HG02678 (cell line): Measurements from ENCODE around the gene ZNF646.

Source experiments
- ATAC-seq: cut with Tn5 transposase; IDR thresholded peaks from one replicate; pipeline ENCODE4 v1.9.1; 2021; ENCODE audit warnings: mild to moderate bottlenecking, moderate library complexity; ENCODE audit not compliant: unreplicated experiment

Gene ZNF646

GRCh38 chr16:31064882-31065461 lies 9.2 kb upstream of the ZNF646 start:
- ATAC-seq, result no peak

- ATAC-seq, result no peak
Observed at GRCh38 chr16:31067342-31067741, 6.9 kb upstream of the ZNF646 start.

GRCh38 chr16:31071861-31072260 lies 2.4 kb upstream of the ZNF646 start:
- no peak for ATAC-seq

GRCh38 chr16:31072540-31073141 lies 1.6 kb upstream of the ZNF646 start:
- no peak for ATAC-seq

GRCh38 chr16:31073142-31073969 lies 866 bp upstream of the ZNF646 start:
- peak; percentile 56 for ATAC-seq

- ATAC-seq, result no peak
Observed at GRCh38 chr16:31074814-31075183, 577 bp downstream of the ZNF646 start.

GRCh38 chr16:31076319-31076718 lies 2.1 kb downstream of the ZNF646 start:
- ATAC-seq, result no peak

- no peak for ATAC-seq
Observed at GRCh38 chr16:31077024-31077423, 2.8 kb downstream of the ZNF646 start.

- ATAC-seq, result no peak
Observed at GRCh38 chr16:31077592-31078396, 3.6 kb downstream of the ZNF646 start.

- ATAC-seq, result no peak
Observed at GRCh38 chr16:31078597-31079341, 4.5 kb downstream of the ZNF646 start.

GRCh38 chr16:31079342-31079944 lies 5.2 kb downstream of the ZNF646 start:
- ATAC-seq, result no peak

GRCh38 chr16:31080035-31080629 lies 5.9 kb downstream of the ZNF646 start:
- no peak for ATAC-seq

- no peak for ATAC-seq
Observed at GRCh38 chr16:31080756-31081419, 6.7 kb downstream of the ZNF646 start.

GRCh38 chr16:31081428-31082351 lies 7.5 kb downstream of the ZNF646 start:
- ATAC-seq, result no peak

GRCh38 chr16:31082368-31083045 lies 8.3 kb downstream of the ZNF646 start:
- ATAC-seq, result no peak

GRCh38 chr16:31083081-31083480 lies 8.9 kb downstream of the ZNF646 start:
- ATAC-seq, result no peak

GRCh38 chr16:31083556-31083955 lies 9.3 kb downstream of the ZNF646 start:
- ATAC-seq, result no peak

- no peak for ATAC-seq
Observed at GRCh38 chr16:31083981-31084380, 9.8 kb downstream of the ZNF646 start.
